ENCODE data around the gene ZNF687. TPM values are rescaled to one million over a fixed set of nuclear protein-coding genes. Genes with fewer than 3 reads are reported as not detected.

Gene ZNF687
- total RNA-seq, 2 donors from 2014 or later, result 16.7 to 17.1 TPM

- intact Hi-C loops (cut with DNase I), result loop anchor here (5.0 kb wide), 2 partner anchors 39 to 54 kb away; no protein-coding TSS in a partner anchor
- no peak for DNase-seq (ENCODE audit: low spot score)
These were observed 59.0 kb downstream of the ZNF687 start for GRCh38 chr1:151340870-151341754.

Other genes starting within 250 kb of the ZNF687 start
- under 1 TPM; 0.33 to 0.93 TPM for gene BNIPL, start 245.7 kb upstream of the ZNF687 start, total RNA-seq
- gene C1orf56, start 234.5 kb upstream of the ZNF687 start, total RNA-seq, result 1 to 10 TPM; 3.3 to 4.6 TPM
- 10 to 100 TPM; 65.7 to 68.2 TPM for gene CDC42SE1, start 222.7 kb upstream of the ZNF687 start, total RNA-seq
- gene MLLT11, start 221.9 kb upstream of the ZNF687 start, total RNA-seq, result 1 to 10 TPM; 2.0 to 3.2 TPM
- 10 to 100 TPM; 14.6 to 18.2 TPM for gene GABPB2, start 211.5 kb upstream of the ZNF687 start, total RNA-seq
- gene SEMA6C, start 135.7 kb upstream of the ZNF687 start, total RNA-seq, result 10 to 100 TPM in 1 of 2 donors, 1 to 10 TPM in 1; 6.9 to 10.1 TPM
- gene TNFAIP8L2, start 125.7 kb upstream of the ZNF687 start, total RNA-seq, result 1 to 10 TPM; 3.0 to 4.2 TPM
- gene LYSMD1, start 116.4 kb upstream of the ZNF687 start, total RNA-seq, result 1 to 10 TPM; 6.6 to 7.0 TPM
- gene SCNM1, start 116.2 kb upstream of the ZNF687 start, total RNA-seq, result 10 to 100 TPM; 26.5 to 27.0 TPM
- gene TMOD4, start 106.3 kb upstream of the ZNF687 start, total RNA-seq, result under 1 TPM in 1 of 2 donors, not detected in 1; 0.88 TPM
- 10 to 100 TPM; 28.4 to 38.5 TPM for gene VPS72, start 92.1 kb upstream of the ZNF687 start, total RNA-seq
- 10 to 100 TPM; 39.1 to 41.9 TPM for gene PIP5K1A, start 83.7 kb upstream of the ZNF687 start, total RNA-seq
- 100 to 1,000 TPM; 131 to 139 TPM for gene PSMD4, start 27.6 kb upstream of the ZNF687 start, total RNA-seq
- gene PI4KB, start 45.1 kb downstream of the ZNF687 start, total RNA-seq, result 10 to 100 TPM; 51.9 to 58.7 TPM
- 10 to 100 TPM; 26.0 to 31.1 TPM for gene RFX5, start 65.0 kb downstream of the ZNF687 start, total RNA-seq
- 10 to 100 TPM; 14.9 to 50.4 TPM for gene SELENBP1, start 90.4 kb downstream of the ZNF687 start, total RNA-seq
- gene PSMB4, start 117.3 kb downstream of the ZNF687 start, total RNA-seq, result 100 to 1,000 TPM; 179 to 210 TPM
- 10 to 100 TPM; 58.0 to 74.4 TPM for gene POGZ, start 177.2 kb downstream of the ZNF687 start, total RNA-seq
- gene CGN, start 229.1 kb downstream of the ZNF687 start, total RNA-seq, result under 1 TPM in 1 of 2 donors, not detected in 1; 0.29 TPM

Measured in posterior vena cava (tissue), 2 donors.